Measurements from ENCODE around the gene AAK1.

- TF ChIP-seq CTCF (conservative IDR thresholded peaks at IDR 0.05 in 1 of 2, IDR thresholded peaks at IDR 0.05 in 1 of 2; ENCODE audit: extremely low read depth in 1 of 2, insufficient read depth in 1 of 2, low read depth in 1 of 2, low read length in 2 of 2), result no peak
- no peak for TF ChIP-seq EZH2 (IDR thresholded peaks at IDR 0.05; ENCODE audit: borderline replicate concordance, low read length)
Observed at GRCh38 chr2:69641887-69642708, 1.4 kb downstream of the AAK1 start.
